ENCODE measurements around the gene SART1. TPM values are rescaled to one million over a fixed set of nuclear protein-coding genes. Genes with fewer than 3 reads are reported as not detected.
"Not testable (repeated sequence)": the region's sequence is repeated elsewhere in the genome, so short reads cannot be mapped to it uniquely, and the experiment has no call there.

Gene SART1
- total RNA-seq, 1 donor from 2014 or later, result 45.9 TPM

DNA sequence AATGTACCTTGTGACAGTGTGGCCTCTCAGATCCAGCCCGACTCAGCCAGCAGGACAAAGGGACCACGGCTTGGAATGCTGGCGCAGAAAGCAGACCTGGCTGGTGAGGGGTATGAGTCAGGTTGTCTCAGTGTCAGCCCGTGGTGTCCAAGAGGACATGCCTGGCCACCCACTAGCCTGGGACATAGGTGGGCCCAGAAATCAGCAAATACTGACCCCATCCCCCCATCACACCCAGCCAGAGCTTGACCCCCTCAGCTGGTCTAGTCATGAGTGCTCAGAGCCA, 45.3 kb downstream of the SART1 start:
- peaks cover 14 to 28% (median 14%) of the 10 kb centered on the region in 3 donors for H3K36me3 ChIP-seq (ENCODE audit: control insufficient read depth in 3 of 3, insufficient read depth in 3 of 3, low read length in 3 of 3)
- H3K27me3 ChIP-seq (ENCODE audit: control insufficient read depth in 3 of 3, insufficient read depth in 3 of 3, low read length in 3 of 3), result peaks cover 6 to 7% (median 6%) of the 10 kb centered on the region in 3 donors
- no peak overlapping the region for H3K4me3 ChIP-seq (ENCODE audit: low read length in 3 of 3)
- peak overlapping the region; percentile 8 to 57 (median 38) for H3K9ac ChIP-seq (ENCODE audit: low read depth in 1 of 3, low read length in 3 of 3)
- peaks cover 22 to 44% (median 39%) of the 10 kb centered on the region in 3 donors for H3K4me1 ChIP-seq (ENCODE audit: control insufficient read depth in 3 of 3, insufficient read depth in 3 of 3, low read length in 3 of 3)
- H3K27ac ChIP-seq (ENCODE audit: low read depth, low read length), result no peak overlapping the region
- H3K9me3 ChIP-seq (ENCODE audit: control insufficient read depth in 3 of 3, low read length in 3 of 3), result no peaks in the 10 kb centered on the region

GRCh38 chr11:66007201-66007634, 45.7 kb downstream of the SART1 start:
- H3K27ac ChIP-seq (ENCODE audit: low read depth, low read length), result no peak overlapping the region
- peaks cover 14 to 27% (median 14%) of the 10 kb centered on the region in 3 donors for H3K36me3 ChIP-seq (ENCODE audit: control insufficient read depth in 3 of 3, insufficient read depth in 3 of 3, low read length in 3 of 3)
- H3K9ac ChIP-seq (ENCODE audit: low read depth in 1 of 3, low read length in 3 of 3), result peak overlapping the region; percentile 8 to 57 (median 38)
- peaks cover 22 to 47% (median 39%) of the 10 kb centered on the region in 3 donors for H3K4me1 ChIP-seq (ENCODE audit: control insufficient read depth in 3 of 3, insufficient read depth in 3 of 3, low read length in 3 of 3)
- no peak overlapping the region for H3K4me3 ChIP-seq (ENCODE audit: low read length in 3 of 3)
- no peaks in the 10 kb centered on the region for H3K9me3 ChIP-seq (ENCODE audit: control insufficient read depth in 3 of 3, low read length in 3 of 3)
- peaks cover 9 to 11% (median 10%) of the 10 kb centered on the region in 3 donors for H3K27me3 ChIP-seq (ENCODE audit: control insufficient read depth in 3 of 3, insufficient read depth in 3 of 3, low read length in 3 of 3)

- H3K27ac ChIP-seq (ENCODE audit: low read depth, low read length), result no peak overlapping the region
- H3K9ac ChIP-seq (ENCODE audit: low read depth in 1 of 3, low read length in 3 of 3), result peak overlapping the region in 1 of 3 donors; percentile 33
- H3K36me3 ChIP-seq (ENCODE audit: control insufficient read depth in 3 of 3, insufficient read depth in 3 of 3, low read length in 3 of 3), result peaks cover 14 to 27% (median 14%) of the 10 kb centered on the region in 3 donors
- H3K4me1 ChIP-seq (ENCODE audit: control insufficient read depth in 3 of 3, insufficient read depth in 3 of 3, low read length in 3 of 3), result peaks cover 19 to 42% (median 34%) of the 10 kb centered on the region in 3 donors
- H3K9me3 ChIP-seq (ENCODE audit: control insufficient read depth in 3 of 3, low read length in 3 of 3), result no peaks in the 10 kb centered on the region
- peaks cover 13 to 18% (median 17%) of the 10 kb centered on the region in 3 donors for H3K27me3 ChIP-seq (ENCODE audit: control insufficient read depth in 3 of 3, insufficient read depth in 3 of 3, low read length in 3 of 3)
- no peak overlapping the region for H3K4me3 ChIP-seq (ENCODE audit: low read length in 3 of 3)
Observed at GRCh38 chr11:66008095-66008467, 46.5 kb downstream of the SART1 start.

DNA sequence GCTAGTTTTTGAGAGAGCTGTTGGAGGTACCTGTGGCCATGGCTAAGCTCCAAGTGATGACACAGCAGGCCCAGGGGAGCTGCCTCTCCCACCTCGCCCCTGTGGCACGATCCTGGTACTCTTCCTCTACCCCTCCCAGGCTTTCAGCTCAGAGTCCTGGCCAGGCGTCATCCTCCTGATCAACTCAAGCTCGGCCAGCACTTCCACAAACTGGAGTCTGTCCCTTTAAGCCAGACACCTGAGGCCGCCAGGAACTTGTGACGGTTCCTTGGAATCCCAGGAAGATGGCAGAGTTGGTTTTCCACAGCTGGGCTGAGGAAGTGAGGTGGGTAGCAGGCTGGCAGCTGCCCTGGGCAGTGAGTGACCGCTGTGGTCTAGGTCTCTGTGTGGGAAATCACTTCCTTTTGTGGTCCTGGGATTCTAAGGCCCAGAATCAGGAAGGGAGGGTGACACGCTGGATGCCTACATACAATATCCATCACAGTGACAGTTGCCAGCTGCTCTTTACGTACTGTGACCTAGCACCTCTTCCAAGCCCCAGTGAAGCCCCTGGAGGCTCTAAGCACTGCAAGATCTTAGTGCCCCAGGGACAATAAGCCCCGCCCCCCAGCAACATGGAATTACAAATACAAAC, 47.1 kb downstream of the SART1 start:
- peaks cover 14 to 23% (median 14%) of the 10 kb centered on the region in 3 donors for H3K36me3 ChIP-seq (ENCODE audit: control insufficient read depth in 3 of 3, insufficient read depth in 3 of 3, low read length in 3 of 3)
- no peaks in the 10 kb centered on the region for H3K9me3 ChIP-seq (ENCODE audit: control insufficient read depth in 3 of 3, low read length in 3 of 3)
- H3K27ac ChIP-seq (ENCODE audit: low read depth, low read length), result no peak overlapping the region
- no peak overlapping the region for H3K4me3 ChIP-seq (ENCODE audit: low read length in 3 of 3)
- no peak overlapping the region for H3K9ac ChIP-seq (ENCODE audit: low read depth in 1 of 3, low read length in 3 of 3)
- peaks cover 14 to 37% (median 29%) of the 10 kb centered on the region in 3 donors for H3K4me1 ChIP-seq (ENCODE audit: control insufficient read depth in 3 of 3, insufficient read depth in 3 of 3, low read length in 3 of 3)
- H3K27me3 ChIP-seq (ENCODE audit: control insufficient read depth in 3 of 3, insufficient read depth in 3 of 3, low read length in 3 of 3), result peaks cover 18 to 23% (median 22%) of the 10 kb centered on the region in 3 donors

DNA sequence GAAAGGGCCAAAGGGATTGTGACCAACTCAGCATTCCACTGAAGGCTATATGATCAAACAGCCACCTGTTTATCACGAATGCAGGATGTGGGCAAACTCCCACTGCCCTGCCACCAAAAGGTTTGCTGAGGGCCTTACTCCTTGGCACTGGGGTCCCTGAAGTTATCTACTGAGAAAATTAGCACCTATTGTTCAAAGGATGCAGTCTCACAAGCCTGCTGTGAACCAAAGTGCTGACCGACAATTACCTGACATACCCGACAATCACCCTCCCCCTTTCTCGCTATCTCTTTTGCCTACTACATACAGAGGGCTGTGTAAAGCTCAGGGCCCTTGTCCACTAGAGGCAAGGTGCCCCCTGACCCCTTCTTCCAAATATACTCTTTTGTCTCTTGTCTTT, 48.5 kb downstream of the SART1 start:
- Histone ChIP-seq H3K4me1 (ENCODE audit: control insufficient read depth in 3 of 3, insufficient read depth in 3 of 3, low read length in 3 of 3) (peaks cover 10 to 29% (median 24%) of the 10 kb centered on the region in 3 donors), H3K36me3 (ENCODE audit: control insufficient read depth in 3 of 3, insufficient read depth in 3 of 3, low read length in 3 of 3) (peaks cover 3 to 11% (median 4%) of the 10 kb centered on the region in 3 donors), H3K27me3 (ENCODE audit: control insufficient read depth in 3 of 3, insufficient read depth in 3 of 3, low read length in 3 of 3) (peaks cover 18 to 27% (median 26%) of the 10 kb centered on the region in 3 donors)
- H3K4me3 ChIP-seq (ENCODE audit: low read length in 3 of 3); H3K9ac ChIP-seq (ENCODE audit: low read depth in 1 of 3, low read length in 3 of 3); H3K9me3 ChIP-seq (ENCODE audit: control insufficient read depth in 3 of 3, low read length in 3 of 3); H3K27ac ChIP-seq (ENCODE audit: low read depth, low read length): not testable (repeated sequence)

DNA sequence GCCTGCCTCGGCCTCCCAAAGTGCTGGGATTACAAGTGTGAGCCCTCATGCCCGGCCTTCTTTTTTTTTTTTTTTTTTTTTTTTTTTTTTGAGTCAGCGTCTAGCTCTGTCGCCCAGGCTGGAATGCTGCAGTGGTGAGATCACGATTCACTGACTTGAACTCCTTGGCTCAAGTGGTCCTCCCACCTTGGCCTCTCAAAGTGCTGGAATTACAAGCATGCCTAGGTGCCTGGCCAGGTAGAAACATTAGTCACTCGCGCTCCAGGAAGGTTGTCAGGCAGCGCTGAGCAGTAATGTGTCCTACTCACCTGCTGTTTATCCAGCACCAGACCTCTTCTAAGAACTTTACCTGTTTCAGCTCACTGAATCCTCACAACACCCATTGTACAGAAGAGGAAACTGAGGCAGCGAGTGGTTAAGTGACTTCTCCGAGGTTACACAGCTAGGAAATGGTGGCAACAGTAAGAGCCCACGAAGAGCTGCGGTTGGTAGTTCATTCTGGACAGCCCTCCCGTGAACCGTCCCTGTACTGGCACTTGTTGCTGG, 49.8 kb downstream of the SART1 start:
- H3K4me1 ChIP-seq (ENCODE audit: control insufficient read depth in 3 of 3, insufficient read depth in 3 of 3, low read length in 3 of 3), result peaks cover 18 to 40% (median 34%) of the 10 kb centered on the region in 3 donors
- H3K9me3 ChIP-seq (ENCODE audit: control insufficient read depth in 3 of 3, low read length in 3 of 3), result no peaks in the 10 kb centered on the region
- H3K4me3 ChIP-seq (ENCODE audit: low read length in 3 of 3), result no peak overlapping the region
- H3K9ac ChIP-seq (ENCODE audit: low read depth in 1 of 3, low read length in 3 of 3), result peak overlapping the region in 1 of 3 donors; percentile 33
- peaks cover 0 to 4% (median 0%) of the 10 kb centered on the region in 3 donors for H3K36me3 ChIP-seq (ENCODE audit: control insufficient read depth in 3 of 3, insufficient read depth in 3 of 3, low read length in 3 of 3)
- peaks cover 18 to 27% (median 26%) of the 10 kb centered on the region in 3 donors for H3K27me3 ChIP-seq (ENCODE audit: control insufficient read depth in 3 of 3, insufficient read depth in 3 of 3, low read length in 3 of 3)
- H3K27ac ChIP-seq (ENCODE audit: low read depth, low read length), result no peak overlapping the region

GRCh38 chr11:66011785-66012303, 50.3 kb downstream of the SART1 start, which contains the start of gene CST6:
TSS of gene CST6 (plus strand) at chr11:66012008. CDS start at chr11:66012045, 37 bp downstream.
- peaks cover 18 to 27% (median 26%) of the 10 kb centered on the region in 3 donors for H3K27me3 ChIP-seq (ENCODE audit: control insufficient read depth in 3 of 3, insufficient read depth in 3 of 3, low read length in 3 of 3)
- H3K4me1 ChIP-seq (ENCODE audit: control insufficient read depth in 3 of 3, insufficient read depth in 3 of 3, low read length in 3 of 3), result peaks cover 18 to 38% (median 31%) of the 10 kb centered on the region in 3 donors
- no peaks in the 10 kb centered on the region for H3K9me3 ChIP-seq (ENCODE audit: control insufficient read depth in 3 of 3, low read length in 3 of 3)
- peak within 1 kb of the TSS in 1 of 3 donors; percentile 33 for H3K9ac ChIP-seq (ENCODE audit: low read depth in 1 of 3, low read length in 3 of 3)
- H3K4me3 ChIP-seq (ENCODE audit: low read length in 3 of 3), result peak within 1 kb of the TSS in 1 of 3 donors; percentile 22
- H3K27ac ChIP-seq (ENCODE audit: low read depth, low read length), result no peak within 1 kb of the TSS
- H3K36me3 ChIP-seq (ENCODE audit: control insufficient read depth in 3 of 3, insufficient read depth in 3 of 3, low read length in 3 of 3), result no peaks in the 10 kb centered on the region

GRCh38 chr11:66012371-66012945, 50.9 kb downstream of the SART1 start:
- H3K27me3 ChIP-seq (ENCODE audit: control insufficient read depth in 3 of 3, insufficient read depth in 3 of 3, low read length in 3 of 3), result peaks cover 18 to 27% (median 26%) of the 10 kb centered on the region in 3 donors
- H3K4me3 ChIP-seq (ENCODE audit: low read length in 3 of 3), result no peak overlapping the region
- peaks cover 14 to 32% (median 25%) of the 10 kb centered on the region in 3 donors for H3K4me1 ChIP-seq (ENCODE audit: control insufficient read depth in 3 of 3, insufficient read depth in 3 of 3, low read length in 3 of 3)

DNA sequence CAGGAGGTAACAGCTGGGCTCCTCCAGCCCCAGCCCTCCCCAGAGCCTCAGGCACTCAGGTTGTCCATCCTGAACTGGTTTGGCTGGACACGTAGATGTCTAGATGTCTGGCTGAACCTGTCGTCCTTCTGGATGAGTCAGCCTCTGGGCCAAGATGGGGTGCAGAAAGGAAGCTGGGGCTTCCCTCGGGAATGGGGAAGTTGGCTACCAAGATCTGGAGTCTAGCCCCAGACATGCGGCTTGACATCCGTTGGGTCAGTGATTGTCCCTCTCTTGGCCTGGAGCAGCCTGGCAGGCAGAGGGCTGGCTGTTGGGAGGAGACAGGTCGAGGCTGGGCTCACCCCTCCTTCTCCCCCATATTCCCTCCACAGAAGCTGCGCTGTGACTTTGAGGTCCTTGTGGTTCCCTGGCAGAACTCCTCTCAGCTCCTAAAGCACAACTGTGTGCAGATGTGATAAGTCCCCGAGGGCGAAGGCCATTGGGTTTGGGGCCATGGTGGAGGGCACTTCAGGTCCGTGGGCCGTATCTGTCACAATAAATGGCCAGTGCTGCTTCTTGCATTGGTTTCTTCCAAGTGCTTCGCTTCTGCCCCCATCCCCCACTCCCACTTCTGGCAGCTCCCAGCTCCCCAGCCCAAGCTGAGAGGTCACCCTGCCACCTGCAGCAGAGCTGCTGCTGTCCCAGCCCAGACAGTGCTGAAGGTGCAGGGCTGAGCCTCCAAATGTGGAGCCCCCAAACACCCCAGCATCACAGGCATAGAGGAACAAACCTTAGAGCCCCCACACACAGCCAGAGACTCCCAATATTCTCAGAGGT, 51.6 kb downstream of the SART1 start:
- Histone ChIP-seq H3K27ac (ENCODE audit: low read depth, low read length) (no peak overlapping the region), H3K4me1 (ENCODE audit: control insufficient read depth in 3 of 3, insufficient read depth in 3 of 3, low read length in 3 of 3) (peaks cover 14 to 27% (median 19%) of the 10 kb centered on the region in 3 donors), H3K9me3 (ENCODE audit: control insufficient read depth in 3 of 3, low read length in 3 of 3) (no peaks in the 10 kb centered on the region), H3K9ac (ENCODE audit: low read depth in 1 of 3, low read length in 3 of 3) (no peak overlapping the region), H3K4me3 (ENCODE audit: low read length in 3 of 3) (no peak overlapping the region), H3K27me3 (ENCODE audit: control insufficient read depth in 3 of 3, insufficient read depth in 3 of 3, low read length in 3 of 3) (peaks cover 18 to 27% (median 26%) of the 10 kb centered on the region in 3 donors), H3K36me3 (ENCODE audit: control insufficient read depth in 3 of 3, insufficient read depth in 3 of 3, low read length in 3 of 3) (no peaks in the 10 kb centered on the region)

More at GRCh38 chr11:66012371-66012945, 50.9 kb downstream of the SART1 start:
- no peaks in the 10 kb centered on the region for H3K36me3 ChIP-seq (ENCODE audit: control insufficient read depth in 3 of 3, insufficient read depth in 3 of 3, low read length in 3 of 3)
- H3K27ac ChIP-seq (ENCODE audit: low read depth, low read length), result no peak overlapping the region
- H3K9ac ChIP-seq (ENCODE audit: low read depth in 1 of 3, low read length in 3 of 3), result no peak overlapping the region
- H3K9me3 ChIP-seq (ENCODE audit: control insufficient read depth in 3 of 3, low read length in 3 of 3), result no peaks in the 10 kb centered on the region
